ENCODE measurements around the gene PBX1.

GRCh38 chr1:164579381-164579780 lies 20.4 kb downstream of the PBX1 start:
- TF ChIP-seq CTCF (conservative IDR thresholded peaks at IDR 0.05; ENCODE audit: low read depth, low read length) = no peak
- no peak for TF ChIP-seq EZH2phosphoT487 (IDR thresholded peaks at IDR 0.05; ENCODE audit: borderline replicate concordance, low read length)
